Neuronal stem cell (in vitro differentiated cells): ENCODE data around the gene IFI44L.

Experiments
- DNase-seq: peaks from one replicate; pipeline ENCODE4 v3.0.0-alpha.2; 2013; ENCODE audit warnings: low spot score
- H2AFZ ChIP-seq: one replicate; pipeline ENCODE4 v1.6.1; 2013; ENCODE audit warnings: mild to moderate bottlenecking, low read length, inconsistent platforms
- H2AK5ac ChIP-seq: 2 replicates; pipeline ENCODE4 v1.6.1; 2013; ENCODE audit warnings: low read depth, mild to moderate bottlenecking, inconsistent platforms, low read length, moderate library complexity, mixed read lengths
- H2BK120ac ChIP-seq: 2 replicates; pipeline ENCODE4 v1.6.1; 2013; ENCODE audit warnings: low read depth, mild to moderate bottlenecking, inconsistent platforms, low read length, moderate library complexity, mixed read lengths
- H2BK12ac ChIP-seq: one replicate; pipeline ENCODE4 v1.6.1; 2013; ENCODE audit warnings: low read length, inconsistent platforms
- H2BK15ac ChIP-seq: 2 replicates; pipeline ENCODE4 v1.6.1; 2013; ENCODE audit warnings: mild to moderate bottlenecking, low read length, inconsistent platforms, mixed read lengths
- H2BK5ac ChIP-seq: one replicate; pipeline ENCODE4 v1.6.1; 2013; ENCODE audit warnings: inconsistent platforms, mild to moderate bottlenecking, low read length, moderate library complexity
- H3K14ac ChIP-seq: one replicate; pipeline ENCODE4 v1.6.1; 2013; ENCODE audit warnings: low read length, inconsistent platforms
- H3K18ac ChIP-seq: 2 replicates; pipeline ENCODE4 v1.6.1; 2013; ENCODE audit warnings: low read length, inconsistent platforms
- H3K23ac ChIP-seq: 2 replicates; pipeline ENCODE4 v1.6.1; 2013; ENCODE audit warnings: low read depth, mild to moderate bottlenecking, mixed read lengths, low read length, inconsistent platforms; ENCODE audit not compliant: poor library complexity
- H3K27ac ChIP-seq: replicated peaks from 3 replicates; pipeline ENCODE4 v1.5.1; 2013; ENCODE audit warnings: low read length, inconsistent platforms
- H3K27me3 ChIP-seq, 3 experiments: 2 replicates each; pipeline ENCODE4 v1.6.1; 2013; ENCODE audit warnings: low read length in 3 of 3, mild to moderate bottlenecking in 2 of 3, inconsistent platforms in 1 of 3, low read depth in 1 of 3, mixed read lengths in 1 of 3, moderate library complexity in 1 of 3; ENCODE audit not compliant: control insufficient read depth in 3 of 3, insufficient read depth in 3 of 3
- H3K36me3 ChIP-seq, 2 donors: replicated peaks in 1 of 2; 2 replicates each; pipeline ENCODE4 v1.6.1; 2013; ENCODE audit warnings: low read length in 2 of 2; ENCODE audit not compliant: control insufficient read depth in 2 of 2, insufficient read depth in 2 of 2
- H3K4ac ChIP-seq: 2 replicates; pipeline ENCODE4 v1.6.1; 2013; ENCODE audit warnings: inconsistent platforms, mild to moderate bottlenecking, low read length, moderate library complexity
- H3K4me1 ChIP-seq, 2 donors: 1 replicate in 1 of 2; 2 replicates in 1 of 2; pipeline ENCODE4 v1.6.1; 2013; ENCODE audit warnings: low read length in 2 of 2, low read depth in 1 of 2; ENCODE audit not compliant: control insufficient read depth in 2 of 2, insufficient read depth in 1 of 2
- H3K4me2 ChIP-seq: one replicate; pipeline ENCODE4 v1.6.1; 2013; ENCODE audit warnings: mild to moderate bottlenecking, low read length, inconsistent platforms; ENCODE audit not compliant: insufficient read depth, poor library complexity, severe bottlenecking
- H3K4me3 ChIP-seq, 2 donors: 2 replicates each; pipeline ENCODE4 v1.5.1; 2013; ENCODE audit warnings: low read length in 2 of 2, mild to moderate bottlenecking in 2 of 2, inconsistent platforms in 1 of 2, moderate library complexity in 1 of 2
- H3K79me1 ChIP-seq: one replicate; pipeline ENCODE4 v1.6.1; 2013; ENCODE audit warnings: low read depth, mild to moderate bottlenecking, inconsistent platforms, low read length, moderate library complexity
- H3K9ac ChIP-seq: one replicate; pipeline ENCODE4 v1.6.1; 2013; ENCODE audit warnings: mild to moderate bottlenecking, low read depth, low read length, inconsistent platforms; ENCODE audit not compliant: poor library complexity
- H3K9me3 ChIP-seq, 2 donors: replicated peaks in 1 of 2; 2 replicates each; pipeline versions ENCODE3 to v1.6.1; 2013; ENCODE audit warnings: low read length in 2 of 2, mild to moderate bottlenecking in 2 of 2, inconsistent platforms in 1 of 2, low read depth in 1 of 2, mixed read lengths in 1 of 2, moderate library complexity in 1 of 2; ENCODE audit not compliant: control insufficient read depth in 2 of 2, insufficient read depth in 1 of 2
- H4K8ac ChIP-seq: one replicate; pipeline ENCODE4 v1.6.1; 2013; ENCODE audit warnings: low read depth, mild to moderate bottlenecking, inconsistent platforms, low read length, moderate library complexity
- H4K91ac ChIP-seq: one replicate; pipeline ENCODE4 v1.6.1; 2013; ENCODE audit warnings: low read length, low read depth, mild to moderate bottlenecking, inconsistent platforms; ENCODE audit not compliant: poor library complexity
- WGBS, 2 donors: extraction: QIAGEN DNeasy Blood & Tissue Kit; methylation state at CpG; one replicate each; pipeline ENCODE4 v1.1.7; 2013; ENCODE audit warnings: missing lambda C conversion rate in 2 of 2, mixed read lengths in 1 of 2; ENCODE audit not compliant: insufficient read length in 2 of 2, insufficient replicate concordance in 1 of 2; ENCODE audit errors: extremely low coverage in 2 of 2; 5-methylcytosine and 5-hydroxymethylcytosine counted together

The IFI44L gene

DNA sequence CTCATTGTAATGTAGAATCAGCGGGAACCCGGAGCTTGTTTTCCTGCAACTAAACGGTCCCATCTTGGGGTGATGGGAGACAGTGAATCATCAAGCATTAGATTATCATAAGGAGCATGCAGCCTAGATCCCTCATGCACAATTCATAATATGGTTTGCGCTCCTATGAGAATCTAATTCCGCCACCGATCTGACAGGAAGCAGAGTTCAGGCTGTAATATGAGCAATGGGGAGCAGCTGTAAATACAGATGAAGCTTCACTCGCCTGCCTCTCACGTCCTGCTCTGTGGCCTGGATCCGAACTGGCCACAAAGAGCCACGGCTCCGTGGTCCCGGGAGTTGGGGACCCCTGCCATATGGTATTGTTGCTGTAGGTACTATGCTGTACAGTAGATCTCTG, 31.0 kb downstream of the IFI44L start:
- Histone ChIP-seq H3K4me1 (no peaks in the 10 kb centered on the region), H2AK5ac (no peak overlapping the region), H3K23ac (no peak overlapping the region), H3K27ac (no peak overlapping the region), H2BK5ac (no peak overlapping the region), H3K36me3 (no peaks in the 10 kb centered on the region), H3K9ac (no peak overlapping the region), H2BK12ac (no peak overlapping the region), H4K91ac (no peak overlapping the region), H3K4me3 (no peak overlapping the region), H2AFZ (no peak overlapping the region), H3K18ac (no peak overlapping the region), H4K8ac (no peak overlapping the region), H2BK15ac (no peak overlapping the region), H3K14ac (no peak overlapping the region), H3K9me3 (no peaks in the 10 kb centered on the region), H3K79me1 (no peaks in the 10 kb centered on the region), H3K4ac (no peak overlapping the region), H3K4me2 (no peak overlapping the region), H3K27me3 (no peaks in the 10 kb centered on the region), H2BK120ac (no peak overlapping the region)
- WGBS, 2 donors = no CpG with 5 or more reads among the region's 12 CpGs
- DNase-seq = no peak

DNA sequence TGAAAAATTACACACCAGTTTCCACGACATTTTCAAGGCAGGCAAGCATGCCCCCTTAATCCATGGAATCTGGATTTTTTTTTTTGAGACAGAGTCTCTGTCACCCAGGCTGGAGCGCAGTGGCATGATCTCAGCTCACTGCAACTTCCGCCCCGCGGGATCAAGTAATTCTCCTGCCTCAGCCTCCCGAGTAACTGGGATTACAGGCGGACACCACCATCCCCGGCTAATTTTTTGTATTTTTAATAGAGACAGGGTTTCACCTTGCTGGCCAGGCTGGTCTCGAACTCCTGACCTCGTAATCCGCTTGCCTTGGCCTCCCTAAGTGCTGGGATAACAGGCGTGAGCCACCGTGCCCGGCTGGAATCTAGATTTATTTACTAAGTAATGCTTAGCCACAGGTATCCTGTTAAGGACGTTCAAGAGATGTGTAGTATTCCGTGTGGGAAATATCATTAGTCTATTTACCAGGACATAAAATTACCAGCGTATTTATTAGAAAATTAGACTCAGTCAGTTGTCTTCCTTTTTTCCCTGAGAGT, 31.8 kb downstream of the IFI44L start:
- H3K4me3 ChIP-seq = no peak overlapping the region
- H3K4ac ChIP-seq = no peak overlapping the region
- H3K9ac ChIP-seq = no peak overlapping the region
- H2BK12ac ChIP-seq = no peak overlapping the region
- no peak overlapping the region for H3K18ac ChIP-seq
- H4K91ac ChIP-seq = no peak overlapping the region
- no peak overlapping the region for H2BK15ac ChIP-seq
- no peaks in the 10 kb centered on the region for H3K9me3 ChIP-seq
- H3K79me1 ChIP-seq = no peaks in the 10 kb centered on the region
- no peaks in the 10 kb centered on the region for H3K36me3 ChIP-seq
- H2AFZ ChIP-seq = no peak overlapping the region
- no peak overlapping the region for H2AK5ac ChIP-seq
- H4K8ac ChIP-seq = no peak overlapping the region
- no peak overlapping the region for H3K27ac ChIP-seq
- H2BK5ac ChIP-seq = no peak overlapping the region
- no peak overlapping the region for H3K23ac ChIP-seq
- H3K27me3 ChIP-seq = no peaks in the 10 kb centered on the region
- DNase-seq = no peak
- no peak overlapping the region for H3K4me2 ChIP-seq
- no peak overlapping the region for H2BK120ac ChIP-seq
- WGBS, 2 donors = no CpG with 5 or more reads among the region's 17 CpGs
- H3K4me1 ChIP-seq = no peaks in the 10 kb centered on the region
- no peak overlapping the region for H3K14ac ChIP-seq

DNA sequence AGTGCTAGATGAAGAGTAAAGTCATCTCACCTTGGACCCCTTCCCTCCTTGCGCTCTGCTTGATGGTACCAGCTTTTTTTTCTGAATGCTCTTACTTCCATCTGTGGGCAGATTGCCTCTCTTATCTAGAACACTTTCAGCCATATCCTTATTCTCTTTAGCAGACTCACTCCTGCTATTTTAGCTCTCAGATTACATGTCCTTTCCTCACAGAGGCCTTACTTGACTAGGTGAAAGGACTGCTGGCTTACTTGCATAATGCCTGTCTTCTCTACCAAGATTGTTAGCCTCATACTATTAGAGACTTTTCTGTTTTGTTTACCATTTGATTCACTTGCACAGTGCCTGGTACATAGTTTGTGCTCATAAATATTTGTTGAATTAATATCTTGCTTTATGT, 38.7 kb downstream of the IFI44L start:
- H3K36me3 ChIP-seq = no peaks in the 10 kb centered on the region
- H3K27me3 ChIP-seq = no peaks in the 10 kb centered on the region
- no peak overlapping the region for H4K8ac ChIP-seq

DNA sequence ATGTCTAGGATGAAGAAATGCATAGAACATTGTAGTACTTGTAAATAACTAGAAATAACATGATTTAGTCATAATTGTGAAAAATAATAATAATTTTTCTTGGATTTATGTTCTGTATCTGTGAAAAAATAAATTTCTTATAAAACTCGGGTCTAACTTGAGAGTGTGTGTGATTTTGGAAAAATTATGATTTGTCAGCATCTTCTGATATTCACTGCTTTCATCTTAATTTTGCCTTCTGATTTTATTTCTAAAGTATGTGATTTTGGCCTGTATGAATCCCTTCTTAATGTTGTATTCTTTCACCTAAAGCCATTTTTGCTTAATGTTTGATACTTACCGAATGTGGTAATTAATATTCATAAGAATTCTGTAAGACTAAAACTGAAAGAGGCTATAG, 43.7 kb downstream of the IFI44L start:
- DNase-seq = no peak
- H2BK15ac ChIP-seq = no peak overlapping the region
- H3K79me1 ChIP-seq = no peaks in the 10 kb centered on the region
- no peaks in the 10 kb centered on the region for H3K27me3 ChIP-seq
- H3K18ac ChIP-seq = no peak overlapping the region
- no peaks in the 10 kb centered on the region for H3K36me3 ChIP-seq
- no CpG with 5 or more reads among the region's 2 CpGs for WGBS, 2 donors
- H2AFZ ChIP-seq = no peak overlapping the region
- H3K9me3 ChIP-seq = no peaks in the 10 kb centered on the region
- H3K4me1 ChIP-seq = no peaks in the 10 kb centered on the region
- H2BK5ac ChIP-seq = no peak overlapping the region
- no peak overlapping the region for H3K14ac ChIP-seq
- no peak overlapping the region for H4K8ac ChIP-seq
- no peak overlapping the region for H3K9ac ChIP-seq
- no peak overlapping the region for H2BK12ac ChIP-seq
- H3K4me3 ChIP-seq = no peak overlapping the region
- no peak overlapping the region for H3K23ac ChIP-seq
- no peak overlapping the region for H4K91ac ChIP-seq
- H2AK5ac ChIP-seq = no peak overlapping the region
- H3K4me2 ChIP-seq = no peak overlapping the region
- H3K27ac ChIP-seq = no peak overlapping the region
- H3K4ac ChIP-seq = no peak overlapping the region
- no peak overlapping the region for H2BK120ac ChIP-seq

More for the DNA sequence above, 38.7 kb downstream of the IFI44L start:
- WGBS, 2 donors = no CpG with 5 or more reads among the region's 1 CpG
- H3K4me1 ChIP-seq = no peaks in the 10 kb centered on the region
- H3K18ac ChIP-seq = no peak overlapping the region
- H3K14ac ChIP-seq = no peak overlapping the region
- H3K23ac ChIP-seq = no peak overlapping the region
- no peaks in the 10 kb centered on the region for H3K9me3 ChIP-seq
- H3K79me1 ChIP-seq = no peaks in the 10 kb centered on the region
- H2AK5ac ChIP-seq = no peak overlapping the region
- no peak overlapping the region for H3K9ac ChIP-seq
- no peak overlapping the region for H3K27ac ChIP-seq
- no peak overlapping the region for H4K91ac ChIP-seq
- no peak overlapping the region for H2BK15ac ChIP-seq
- no peak overlapping the region for H3K4me2 ChIP-seq
- H2BK5ac ChIP-seq = no peak overlapping the region
- no peak overlapping the region for H2BK12ac ChIP-seq
- DNase-seq = no peak
- H3K4ac ChIP-seq = no peak overlapping the region
- no peak overlapping the region for H2BK120ac ChIP-seq
- H2AFZ ChIP-seq = no peak overlapping the region
- no peak overlapping the region for H3K4me3 ChIP-seq
